GM19043 (cell line): ENCODE results near the gene FYCO1.
"Not testable (repeated sequence)": the region's sequence is repeated elsewhere in the genome, so short reads cannot be mapped to it uniquely, and the experiment has no call there.

Experiments
- ATAC-seq: cut with Tn5 transposase; IDR thresholded peaks from one replicate; pipeline ENCODE4 v1.9.1; 2021; ENCODE audit warnings: low read depth; ENCODE audit not compliant: unreplicated experiment

FYCO1 gene

DNA sequence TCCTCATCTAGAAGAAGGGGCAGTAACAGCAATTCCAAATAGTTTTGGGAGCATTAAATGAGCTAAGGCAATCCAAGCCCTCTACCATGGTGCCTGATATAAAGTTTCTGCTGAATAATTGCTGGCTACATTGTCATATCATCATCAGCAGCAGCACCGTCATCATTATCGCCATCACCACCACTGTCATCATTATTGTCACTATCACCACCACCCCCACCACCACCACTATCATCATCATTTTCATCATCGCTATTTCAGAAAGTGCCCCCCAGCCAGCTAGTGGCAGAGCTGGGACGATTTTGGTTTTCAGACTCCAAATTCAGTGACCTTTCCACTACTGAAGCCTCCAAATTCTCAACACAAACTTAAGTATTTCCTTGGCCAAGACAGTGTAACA lies 16.6 kb upstream of the FYCO1 start:
- no peak for ATAC-seq

DNA sequence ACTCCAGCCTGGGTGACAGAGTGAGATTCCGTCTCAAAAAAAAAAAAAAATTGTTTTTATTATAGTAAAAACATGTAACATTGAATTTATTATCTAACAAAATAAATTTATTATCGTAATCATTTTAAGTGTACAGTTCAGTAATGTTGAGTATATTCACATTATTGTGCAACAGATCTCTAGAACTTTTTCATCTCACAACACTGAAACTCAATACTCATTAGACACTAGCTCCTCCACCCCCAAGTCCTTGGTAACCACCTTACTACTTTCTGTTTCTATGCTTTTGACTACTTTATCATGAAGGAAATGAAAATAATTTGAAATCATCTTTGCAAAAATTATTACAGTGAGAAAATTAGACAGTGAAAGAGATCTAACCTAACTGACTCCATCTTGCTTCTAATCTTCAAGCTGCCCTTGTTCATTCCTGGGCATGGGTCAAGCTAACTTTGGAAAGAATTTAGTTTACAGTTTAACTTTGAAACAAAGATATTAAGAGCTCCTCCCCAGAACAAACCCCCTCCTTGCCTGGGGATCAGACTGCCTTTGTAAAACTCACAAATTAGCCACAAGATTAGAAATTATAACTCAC lies 15.0 kb upstream of the FYCO1 start:
- ATAC-seq: no peak

DNA sequence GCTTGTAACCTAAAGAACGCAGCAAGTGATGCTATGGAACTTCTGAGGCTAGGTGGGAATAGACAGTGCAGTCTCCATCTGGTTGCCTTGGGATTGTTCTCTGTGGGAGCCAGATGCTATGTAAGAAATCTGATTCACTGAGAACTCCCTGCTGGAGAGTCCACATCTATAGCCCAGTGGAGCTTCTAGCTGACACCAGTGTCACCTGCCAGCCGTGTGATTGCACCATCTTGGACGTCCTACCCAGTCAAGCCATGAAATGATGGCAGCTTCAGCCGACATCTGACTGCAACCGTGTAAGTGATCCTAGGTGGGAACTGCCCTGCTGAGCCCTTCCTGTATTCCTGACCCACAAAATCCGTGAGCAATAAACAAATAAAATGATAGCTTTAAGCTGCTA lies 12.4 kb upstream of the FYCO1 start:
- ATAC-seq: no peak

GRCh38 chr3:46007280-46007679 lies 11.7 kb upstream of the FYCO1 start:
- ATAC-seq: no peak

DNA sequence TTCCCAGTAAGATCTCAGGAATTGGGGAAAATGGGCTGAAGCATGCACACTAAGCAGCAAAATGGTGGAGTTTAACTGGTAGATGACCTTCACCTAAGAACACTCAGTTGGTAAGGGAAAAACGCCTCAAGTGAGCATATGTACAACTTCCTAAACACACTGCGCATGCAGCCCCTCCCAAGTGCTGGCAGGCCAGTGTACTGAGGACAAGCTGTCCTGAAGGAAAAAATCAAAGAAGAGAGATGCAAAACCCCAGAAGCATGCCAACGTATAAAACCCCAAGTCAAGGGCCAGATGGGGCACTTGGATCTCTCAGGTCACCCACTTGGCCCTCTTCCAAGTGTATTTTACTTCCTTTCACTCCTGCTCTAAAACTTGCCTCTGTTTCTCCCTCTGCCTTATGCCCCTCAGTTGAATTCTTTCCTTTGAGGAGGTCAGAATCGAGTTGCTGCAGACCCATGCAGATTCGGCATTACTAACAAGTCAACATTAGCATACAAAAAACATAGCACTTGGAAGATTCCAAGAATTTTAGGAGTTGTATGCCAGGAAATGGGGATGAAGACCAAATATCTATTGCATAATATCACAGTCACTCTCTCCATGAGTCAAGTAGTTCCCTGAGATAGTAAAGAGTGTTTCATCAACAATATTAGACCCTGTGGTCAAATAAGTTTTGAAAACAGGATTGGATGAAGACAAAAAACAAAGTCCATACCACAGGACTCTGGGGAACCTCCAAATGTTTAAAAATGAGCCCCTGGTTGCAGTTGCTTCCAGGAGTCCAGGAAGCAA lies 10.8 kb upstream of the FYCO1 start:
- no peak for ATAC-seq

DNA sequence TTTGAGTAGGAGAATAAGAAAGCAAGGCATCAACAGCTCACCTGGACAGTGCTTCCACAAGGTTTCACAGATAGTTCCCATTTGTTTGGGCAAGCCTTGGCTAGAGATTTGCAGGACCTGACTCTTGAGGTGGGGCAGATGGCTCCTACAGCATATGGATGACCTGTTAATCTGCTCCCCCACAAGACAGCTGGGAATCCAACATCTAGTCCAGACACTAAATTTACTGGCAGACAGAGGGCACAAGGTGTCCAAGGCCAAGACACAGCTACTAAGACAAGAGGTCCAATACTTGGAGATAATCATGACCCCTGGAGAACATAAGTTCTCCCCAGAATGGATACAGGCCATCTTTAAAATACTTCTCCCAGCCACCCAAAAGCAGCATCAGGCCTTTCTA lies 8.1 kb upstream of the FYCO1 start:
- ATAC-seq: not testable (repeated sequence)

- ATAC-seq: no peak
These were observed 5.6 kb upstream of the FYCO1 start for GRCh38 chr3:46001178-46001577.

DNA sequence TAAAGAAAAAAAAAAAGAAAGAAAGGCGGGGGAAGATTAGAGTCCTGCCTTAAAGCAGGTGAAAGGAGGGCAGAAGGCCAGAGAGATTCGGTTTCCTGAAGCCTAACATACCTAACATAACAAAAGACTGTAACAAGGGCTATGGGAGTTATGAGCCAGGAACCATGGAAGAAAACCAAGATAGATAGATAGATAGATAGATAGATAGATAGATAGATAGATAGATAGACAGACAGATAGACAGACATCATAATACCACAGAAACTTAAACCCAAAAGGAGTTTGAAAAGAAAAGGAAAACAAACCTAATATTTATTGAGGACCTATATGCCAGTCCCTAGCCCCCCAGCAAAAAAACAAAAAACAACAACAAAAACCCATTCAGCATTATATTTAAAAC lies 2.3 kb upstream of the FYCO1 start:
- no peak for ATAC-seq

GRCh38 chr3:45997499-45997898 lies 1.9 kb upstream of the FYCO1 start:
- not testable (repeated sequence) for ATAC-seq

GRCh38 chr3:45994419-45995235 lies 997 bp downstream of the FYCO1 start:
- no peak for ATAC-seq

GRCh38 chr3:45993421-45994027 lies 2.1 kb downstream of the FYCO1 start:
- no peak for ATAC-seq

- ATAC-seq: no peak
These were observed 2.8 kb downstream of the FYCO1 start for GRCh38 chr3:45992821-45993221.

DNA sequence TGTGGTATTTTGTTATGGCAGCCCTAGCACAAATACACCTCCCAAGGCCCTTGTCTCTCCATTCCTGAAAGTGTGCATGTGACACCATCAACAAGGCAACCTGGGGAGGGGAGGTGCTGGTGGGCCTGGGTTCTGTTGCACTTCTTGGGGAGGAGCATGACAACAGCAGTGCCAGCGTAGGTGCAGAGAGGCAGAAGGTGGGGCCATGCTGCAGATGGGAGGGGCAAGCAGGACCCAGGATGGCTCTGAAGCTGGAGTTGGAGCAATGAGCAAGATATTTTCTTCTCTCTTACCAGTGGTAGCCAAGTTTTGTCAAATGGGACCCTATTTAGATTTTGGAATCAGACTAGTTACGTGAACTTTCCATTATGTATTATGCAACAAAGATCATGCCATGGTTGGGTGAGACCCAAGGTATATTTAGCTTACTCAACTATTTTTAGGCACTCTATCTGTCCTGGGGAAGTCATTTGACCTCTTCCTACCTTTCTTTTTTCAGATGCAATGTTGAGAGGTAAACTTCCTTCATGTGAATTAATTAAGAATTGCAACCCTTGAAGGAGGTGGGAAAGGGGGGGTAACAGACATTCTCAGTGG lies 3.4 kb downstream of the FYCO1 start:
- no peak for ATAC-seq

DNA sequence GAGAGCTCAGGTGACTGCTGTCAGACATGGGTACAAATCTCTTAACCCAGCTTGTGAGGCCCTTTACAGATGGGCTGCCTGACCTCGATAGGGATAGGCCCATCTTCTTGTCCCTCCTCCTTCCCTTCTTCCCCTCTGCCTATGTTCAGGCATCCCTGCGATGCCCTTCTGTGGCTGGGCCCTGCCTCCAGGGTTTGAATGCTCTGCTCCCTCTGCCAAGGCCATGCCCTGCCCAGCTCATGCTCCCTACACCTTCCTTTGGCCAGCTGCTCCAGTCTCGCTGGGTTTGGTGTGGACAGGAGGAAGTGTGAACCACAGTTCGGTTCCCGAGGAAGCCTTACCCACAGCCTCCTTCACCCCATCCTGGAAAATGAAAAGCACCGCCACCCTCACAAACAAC lies 4.3 kb downstream of the FYCO1 start:
- no peak for ATAC-seq

DNA sequence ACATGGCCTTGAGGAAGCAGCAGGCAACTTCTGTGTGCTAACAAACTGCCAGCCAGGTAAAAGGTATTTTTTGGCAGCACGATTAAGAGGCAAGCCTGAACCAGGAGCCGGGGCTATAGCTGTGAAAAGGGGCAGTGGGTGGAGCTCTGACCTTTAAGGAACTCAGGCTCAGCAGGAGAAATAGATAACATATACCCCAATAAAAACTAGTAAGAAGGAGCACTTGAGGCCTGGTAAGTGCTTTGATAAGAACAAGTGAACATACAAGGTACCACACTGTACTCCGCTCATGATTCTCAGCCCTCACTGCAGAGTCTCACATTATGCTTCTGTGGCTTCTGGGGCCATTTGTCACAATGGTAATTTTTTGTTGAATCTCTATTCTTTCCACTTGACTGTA lies 5.4 kb downstream of the FYCO1 start:
- ATAC-seq: no peak

DNA sequence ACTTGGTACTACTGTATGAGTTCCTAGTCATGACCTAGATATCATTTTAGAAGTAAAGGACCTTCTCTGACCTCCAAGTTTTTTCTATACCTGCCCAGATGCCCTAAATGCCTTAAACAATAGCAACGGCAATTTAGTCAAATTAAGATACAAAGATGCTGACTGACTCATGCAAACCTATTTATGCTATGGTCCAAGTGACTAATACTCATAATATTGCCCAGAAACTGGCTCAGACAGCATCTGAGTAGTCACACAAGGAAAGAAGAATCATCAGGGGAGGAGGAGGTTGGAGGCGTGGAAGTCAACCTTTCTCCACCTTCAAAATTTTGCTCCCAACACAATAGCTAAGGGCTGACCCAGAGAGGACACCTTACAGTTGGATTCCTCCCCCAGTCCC lies 6.8 kb downstream of the FYCO1 start:
- ATAC-seq: no peak

DNA sequence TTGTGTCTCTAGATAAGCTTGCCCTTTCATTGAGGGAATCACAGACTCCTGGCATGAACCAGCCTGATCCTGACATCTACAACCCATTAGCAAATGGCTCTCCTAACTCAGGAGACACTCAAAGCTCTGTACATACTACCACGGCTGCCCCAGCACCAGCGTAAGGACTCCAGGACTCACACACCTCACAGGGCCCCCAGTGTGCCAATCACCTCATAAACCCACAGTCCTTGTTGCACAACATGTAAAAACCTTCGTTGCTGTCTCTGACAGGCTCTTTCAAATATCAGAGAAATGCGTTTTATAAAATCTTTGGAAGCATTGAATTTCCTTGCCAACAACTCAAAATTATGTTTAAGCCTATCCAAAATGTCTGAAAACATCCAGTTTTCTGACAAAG lies 7.3 kb downstream of the FYCO1 start:
- ATAC-seq: no peak

DNA sequence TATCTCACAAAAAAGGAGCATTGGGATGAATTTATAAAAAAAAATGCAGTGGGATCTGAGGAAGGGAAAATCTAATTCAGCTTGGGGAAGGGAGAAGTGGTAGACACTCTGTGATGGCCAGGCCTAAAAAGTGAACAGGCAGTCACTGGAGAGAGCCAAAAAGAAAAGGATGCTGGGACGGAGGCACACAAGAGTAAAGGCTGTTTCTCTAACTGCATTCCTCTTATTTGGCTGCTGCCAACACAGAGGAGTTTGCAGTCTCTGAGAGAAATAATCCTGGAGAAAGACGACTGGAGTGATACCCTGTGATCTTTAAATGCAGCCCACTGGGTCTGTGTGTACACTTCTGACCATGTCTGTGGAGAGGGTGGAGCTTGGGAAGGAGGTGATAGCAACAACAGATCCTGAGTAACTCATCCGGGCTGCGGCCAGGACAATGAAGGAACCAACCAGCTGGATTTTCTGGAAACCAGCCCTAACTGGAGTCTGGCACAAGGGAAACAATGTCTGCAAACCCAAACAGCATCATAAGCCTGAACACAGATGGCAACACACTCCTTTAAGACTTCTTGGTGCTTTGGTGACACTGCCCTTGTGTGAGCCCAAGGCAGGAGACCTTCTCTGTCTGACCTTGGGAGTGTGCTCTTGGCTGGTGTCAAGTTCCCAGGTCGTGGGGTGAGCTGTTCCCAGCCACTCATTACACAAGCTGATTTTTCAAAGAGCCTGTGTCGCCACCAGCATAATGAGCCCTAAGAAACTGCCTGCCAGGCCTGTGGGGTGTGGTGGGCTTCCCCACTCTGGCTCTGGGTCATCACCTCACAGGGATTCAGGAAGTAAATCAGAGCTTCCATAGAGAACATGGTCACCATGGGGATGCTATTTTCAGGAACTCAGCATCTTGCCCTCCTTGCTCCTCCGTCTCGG lies 8.0 kb downstream of the FYCO1 start:
- ATAC-seq: no peak

GRCh38 chr3:45986303-45986982 lies 9.2 kb downstream of the FYCO1 start:
- ATAC-seq: no peak
